GM12873 (cell line): Measurements from ENCODE around the gene CLK1.

Experiments used
- CTCF ChIP-seq: IDR thresholded peaks from 2 replicates; pipeline ENCODE4 v1.5.1; 2012; ENCODE audit warnings: low read depth, mild to moderate bottlenecking, moderate library complexity, low read length, control low read depth; ENCODE audit not compliant: insufficient read depth; ENCODE audit errors: missing control alignments

The CLK1 gene

GRCh38 chr2:200862532-200863000 is 1.9 kb downstream of the CLK1 start:
- TF ChIP-seq CTCF: no peak

- TF ChIP-seq CTCF: no peak
These were observed 2.8 kb downstream of the CLK1 start for GRCh38 chr2:200861617-200862155.

- TF ChIP-seq CTCF: no peak
These were observed 4.2 kb downstream of the CLK1 start for GRCh38 chr2:200860092-200860795.

- TF ChIP-seq CTCF: no peak
These were observed 7.7 kb downstream of the CLK1 start for GRCh38 chr2:200856806-200857205.

- no peak for TF ChIP-seq CTCF
These were observed 11.9 kb downstream of the CLK1 start for GRCh38 chr2:200852605-200853004.

GRCh38 chr2:200851398-200852248 is 12.8 kb downstream of the CLK1 start:
- no peak for TF ChIP-seq CTCF
